DOHH2 (cell line): ENCODE data around the gene PTER.

Experiments used
- CTCF ChIP-seq: fragments of 200-600 bp; sonication (generic); IDR thresholded peaks from one replicate; pipeline ENCODE4 v1.5.1; 2014; ENCODE audit warnings: antibody characterized with exemption, mild to moderate bottlenecking, low read depth, low read length; ENCODE audit not compliant: poor library complexity, severe bottlenecking
- EZH2phosphoT487 ChIP-seq: fragments of 200-600 bp; sonication (generic); IDR thresholded peaks from 2 replicates; pipeline ENCODE4 v1.6.1; 2017; ENCODE audit warnings: borderline replicate concordance, mild to moderate bottlenecking, antibody characterized with exemption, low read length, moderate library complexity, mixed read lengths

DNA sequence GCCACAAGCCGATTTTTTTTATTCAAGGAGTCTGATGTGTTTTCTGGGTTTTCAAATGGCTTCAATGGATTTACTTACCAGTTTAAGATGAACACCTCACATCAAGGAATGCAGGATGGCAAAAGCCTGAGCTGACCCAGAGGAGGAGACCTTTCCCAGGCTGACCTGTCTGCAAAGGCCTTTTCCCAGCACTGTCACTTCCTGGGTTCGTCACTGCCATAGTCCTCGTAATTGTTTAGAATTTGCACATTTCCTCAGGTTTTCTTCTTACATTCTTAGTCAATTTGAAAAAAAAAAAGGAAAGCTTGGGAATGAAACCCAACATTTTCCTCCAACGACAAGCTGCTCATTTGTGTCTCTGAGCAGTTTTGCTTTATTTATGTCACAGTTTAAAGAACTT lies 42.0 kb downstream of the PTER start:
- TF ChIP-seq CTCF (no peak), EZH2phosphoT487 (no peak)
